ENCODE measurements around the gene MAGEF1.

GRCh38 chr3:184740509-184741258 is 28.8 kb upstream of the MAGEF1 start:
- TF ChIP-seq CTCF (IDR thresholded peaks at IDR 0.05) (no peak), EZH2 (IDR thresholded peaks at IDR 0.05; ENCODE audit: borderline replicate concordance, insufficient read depth, low read depth, low read length, poor library complexity, severe bottlenecking) (no peak)
